Measurements from ENCODE around the gene PIEZO1.

- no peak for TF ChIP-seq CTCF (IDR thresholded peaks at IDR 0.05)
- TF ChIP-seq ZFX (IDR thresholded peaks at IDR 0.05; ENCODE audit: borderline replicate concordance), result no peak
Measured at GRCh38 chr16:88735121-88735520, 49.9 kb downstream of the PIEZO1 start.

Data from 22Rv1 (cell line).